Activated CD4-positive, alpha-beta memory T cell treated with anti-CD3 and anti-CD28 coated beads for 36 hours (primary cell): ENCODE results near the gene LRRC36. TPM values are rescaled to one million over a fixed set of nuclear protein-coding genes. Genes with fewer than 3 reads are reported as not detected.

Experiments used
- CTCF ChIA-PET: fragments of 350-600 bp; sonication (Branson Sonifier 250); formaldehyde crosslinking; loops from one replicate; lab custom pipeline; 2021; ENCODE audit warnings: antibody characterized with exemption, inconsistent platforms; lab: Charles Lee
- POLR2A ChIA-PET: fragments of 350-600 bp; sonication (Branson Sonifier 250); formaldehyde crosslinking; loops from one replicate; lab custom pipeline; 2021; ENCODE audit warnings: antibody characterized with exemption; lab: Charles Lee
- DNase-seq: peaks from one replicate; pipeline ENCODE4 v3.0.0-alpha.2; 2020
- H3K27ac Mint-ChIP-seq: one replicate; pipeline ENCODE4 v1.8.0; 2021; ENCODE audit warnings: mixed read lengths
- H3K27me3 Mint-ChIP-seq: one replicate; pipeline ENCODE4 v1.8.0; 2021; ENCODE audit warnings: mixed read lengths
- H3K36me3 Mint-ChIP-seq: one replicate; pipeline ENCODE4 v1.8.0; 2021; ENCODE audit warnings: mixed read lengths
- H3K4me1 Mint-ChIP-seq: one replicate; pipeline ENCODE4 v1.8.0; 2021; ENCODE audit warnings: low read depth, mixed read lengths
- H3K4me3 Mint-ChIP-seq: one replicate; pipeline ENCODE4 v1.8.0; 2021; ENCODE audit warnings: mild to moderate bottlenecking, mixed read lengths
- H3K9me3 Mint-ChIP-seq: one replicate; pipeline ENCODE4 v1.8.0; 2021; ENCODE audit warnings: mixed read lengths
- intact Hi-C: fragments of 100-400 bp; cut with micrococcal nuclease; formaldehyde crosslinking; loops from one replicate; pipeline ENCODE4 v1.15.1; 2023
- total RNA-seq, 2 experiments: library from RNA; stranded (reverse); gene quantifications; one replicate each; pipeline ENCODE4 v1.2.3, GENCODE V29; 2021

The LRRC36 gene
- total RNA-seq, 2 experiments from 2014 or later = 0.63 to 1.00 TPM

GRCh38 chr16:67399218-67399733 is 72.7 kb downstream of the LRRC36 start:
- ChIA-PET CTCF (interaction anchor here (0.6 to 5.5 kb wide), 36 partner anchors 12 to 492 kb away, joined by 3 to 36 read pairs (median 4); partner anchors contain the start of genes PLEKHG4 and SLC9A5), POLR2A (no interaction called here)
- Mint-ChIP-seq H3K4me1 (peaks cover under 1% of the 10 kb centered on the region), H3K36me3 (no peaks in the 10 kb centered on the region), H3K4me3 (no peak overlapping the region), H3K27me3 (peaks cover 13% of the 10 kb centered on the region), H3K9me3 (no peaks in the 10 kb centered on the region), H3K27ac (no peak overlapping the region)
- peak; percentile 65 for DNase-seq
- intact Hi-C loops = loop anchor here (2.0 to 5.0 kb wide), 3 partner anchors 26 to 137 kb away; partner anchors contain the start of gene PLEKHG4

GRCh38 chr16:67399749-67400704 is 73.4 kb downstream of the LRRC36 start:
- H3K9me3 Mint-ChIP-seq = no peaks in the 10 kb centered on the region
- ChIA-PET CTCF (interaction anchor here (0.6 to 5.5 kb wide), 36 partner anchors 11 to 493 kb away, joined by 3 to 36 read pairs (median 4); partner anchors contain the start of genes PLEKHG4 and SLC9A5), POLR2A (interaction anchor here (0.7 kb wide), 1 partner anchor 9 kb away, joined by 3 read pairs; no protein-coding TSS in a partner anchor)
- intact Hi-C loops = loop anchor here (2.0 to 5.0 kb wide), 3 partner anchors 27 to 138 kb away; partner anchors contain the start of gene PLEKHG4
- DNase-seq = no peak
- peaks cover 11% of the 10 kb centered on the region for H3K27me3 Mint-ChIP-seq
- no peak overlapping the region for H3K27ac Mint-ChIP-seq
- no peaks in the 10 kb centered on the region for H3K36me3 Mint-ChIP-seq
- no peak overlapping the region for H3K4me3 Mint-ChIP-seq
- no peaks in the 10 kb centered on the region for H3K4me1 Mint-ChIP-seq

GRCh38 chr16:67400901-67401300 is 74.3 kb downstream of the LRRC36 start:
- POLR2A ChIA-PET = no interaction called here
- CTCF ChIA-PET = interaction anchor here (0.8 to 5.5 kb wide), 4 partner anchors 17 to 140 kb away, joined by 3 to 36 read pairs (median 10); partner anchors contain the start of gene PLEKHG4
- DNase-seq = no peak
- H3K27ac Mint-ChIP-seq = no peak overlapping the region
- H3K4me3 Mint-ChIP-seq = no peak overlapping the region
- intact Hi-C loops = no loop called here
- no peaks in the 10 kb centered on the region for H3K36me3 Mint-ChIP-seq
- no peaks in the 10 kb centered on the region for H3K9me3 Mint-ChIP-seq
- no peaks in the 10 kb centered on the region for H3K4me1 Mint-ChIP-seq
- peaks cover 2% of the 10 kb centered on the region for H3K27me3 Mint-ChIP-seq

- Mint-ChIP-seq H3K4me3 (no peak overlapping the region), H3K9me3 (no peaks in the 10 kb centered on the region), H3K36me3 (no peaks in the 10 kb centered on the region), H3K27ac (no peak overlapping the region), H3K4me1 (no peaks in the 10 kb centered on the region), H3K27me3 (peaks cover 7% of the 10 kb centered on the region)
- intact Hi-C loops = no loop called here
- ChIA-PET CTCF (no interaction called here), POLR2A (no interaction called here)
- DNase-seq = no peak
Measured at GRCh38 chr16:67403976-67404555, 77.5 kb downstream of the LRRC36 start.

- H3K4me3 Mint-ChIP-seq = no peak overlapping the region
- no peak for DNase-seq
- no peaks in the 10 kb centered on the region for H3K36me3 Mint-ChIP-seq
- H3K27ac Mint-ChIP-seq = no peak overlapping the region
- no peaks in the 10 kb centered on the region for H3K9me3 Mint-ChIP-seq
- H3K27me3 Mint-ChIP-seq = peaks cover 9% of the 10 kb centered on the region
- ChIA-PET CTCF (no interaction called here), POLR2A (no interaction called here)
- H3K4me1 Mint-ChIP-seq = no peaks in the 10 kb centered on the region
- intact Hi-C loops = no loop called here
Measured at GRCh38 chr16:67404740-67405226, 78.2 kb downstream of the LRRC36 start.

- DNase-seq = no peak
- CTCF ChIA-PET = no interaction called here
- H3K9me3 Mint-ChIP-seq = no peaks in the 10 kb centered on the region
- intact Hi-C loops = no loop called here
- H3K36me3 Mint-ChIP-seq = no peaks in the 10 kb centered on the region
- H3K27ac Mint-ChIP-seq = no peak overlapping the region
- no peaks in the 10 kb centered on the region for H3K4me1 Mint-ChIP-seq
- POLR2A ChIA-PET = no interaction called here
- no peak overlapping the region for H3K4me3 Mint-ChIP-seq
- peaks cover 9% of the 10 kb centered on the region for H3K27me3 Mint-ChIP-seq
Measured at GRCh38 chr16:67405336-67405735, 78.7 kb downstream of the LRRC36 start.

- no peak overlapping the region for H3K4me3 Mint-ChIP-seq
- H3K36me3 Mint-ChIP-seq = no peaks in the 10 kb centered on the region
- intact Hi-C loops = no loop called here
- H3K4me1 Mint-ChIP-seq = no peaks in the 10 kb centered on the region
- no peak for DNase-seq
- CTCF ChIA-PET = no interaction called here
- peaks cover 9% of the 10 kb centered on the region for H3K27me3 Mint-ChIP-seq
- POLR2A ChIA-PET = no interaction called here
- H3K9me3 Mint-ChIP-seq = no peaks in the 10 kb centered on the region
- H3K27ac Mint-ChIP-seq = no peak overlapping the region
Measured at GRCh38 chr16:67406111-67406971, 79.7 kb downstream of the LRRC36 start.

GRCh38 chr16:67407176-67407787 is 80.7 kb downstream of the LRRC36 start:
- ChIA-PET POLR2A (no interaction called here), CTCF (interaction anchor here (1.3 kb wide), 1 partner anchor 21 kb away, joined by 4 read pairs; no protein-coding TSS in a partner anchor)
- intact Hi-C loops = no loop called here
- Mint-ChIP-seq H3K4me1 (no peaks in the 10 kb centered on the region), H3K27me3 (peaks cover 9% of the 10 kb centered on the region), H3K4me3 (no peak overlapping the region), H3K36me3 (no peaks in the 10 kb centered on the region), H3K9me3 (no peaks in the 10 kb centered on the region), H3K27ac (no peak overlapping the region)
- DNase-seq = no peak

- CTCF ChIA-PET = interaction anchor here (1.0 to 1.3 kb wide), 2 partner anchors 20 to 181 kb away, joined by 3 to 4 read pairs; partner anchors contain the start of gene TMEM208
- H3K4me1 Mint-ChIP-seq = no peaks in the 10 kb centered on the region
- no peak overlapping the region for H3K4me3 Mint-ChIP-seq
- intact Hi-C loops = no loop called here
- no peak for DNase-seq
- no peaks in the 10 kb centered on the region for H3K9me3 Mint-ChIP-seq
- POLR2A ChIA-PET = no interaction called here
- H3K36me3 Mint-ChIP-seq = no peaks in the 10 kb centered on the region
- H3K27ac Mint-ChIP-seq = no peak overlapping the region
- H3K27me3 Mint-ChIP-seq = peaks cover 9% of the 10 kb centered on the region
Measured at GRCh38 chr16:67407788-67408452, 81.3 kb downstream of the LRRC36 start.

- Mint-ChIP-seq H3K27ac (no peak overlapping the region), H3K4me1 (no peaks in the 10 kb centered on the region), H3K36me3 (no peaks in the 10 kb centered on the region), H3K27me3 (peaks cover 18% of the 10 kb centered on the region), H3K9me3 (no peaks in the 10 kb centered on the region), H3K4me3 (no peak overlapping the region)
- intact Hi-C loops = no loop called here
- ChIA-PET CTCF (no interaction called here), POLR2A (no interaction called here)
- DNase-seq = no peak
Measured at GRCh38 chr16:67409631-67410030, 83.0 kb downstream of the LRRC36 start.
